Transverse colon (tissue), 4 donors: Measurements from ENCODE around the gene CACNG6. TPM values are rescaled to one million over a fixed set of nuclear protein-coding genes. Genes with fewer than 3 reads are reported as not detected.
"Not testable (repeated sequence)": the region's sequence is repeated elsewhere in the genome, so short reads cannot be mapped to it uniquely, and the experiment has no call there.

ENCODE experiments used
- DNase-seq: peaks from one replicate; pipeline ENCODE4 v3.0.0-alpha.2; 2019
- H3K27ac ChIP-seq, 4 donors: fragments of 200-600 bp; sonication (generic); 2 replicates each; pipeline ENCODE4 v1.5.1; 2016 to 2018; ENCODE audit warnings: inconsistent platforms in 4 of 4
- H3K27me3 ChIP-seq: fragments of 200-600 bp; sonication (generic); 2 replicates; pipeline ENCODE4 v1.5.1; 2017; ENCODE audit warnings: inconsistent platforms
- H3K36me3 ChIP-seq, 4 donors: fragments of 200-600 bp; sonication (generic); 2 replicates each; pipeline ENCODE4 v1.5.1; 2017 to 2019; ENCODE audit warnings: inconsistent platforms in 4 of 4
- H3K4me1 ChIP-seq, 4 donors: fragments of 200-600 bp; sonication (generic); 2 replicates each; pipeline ENCODE4 v1.5.1; 2017 to 2020; ENCODE audit warnings: inconsistent platforms in 4 of 4
- H3K4me3 ChIP-seq, 4 donors: fragments of 200-600 bp; sonication (generic); 1 replicate in 1 of 4; 2 replicates in 3 of 4; pipeline versions ENCODE4 v1.5.1 to v1.6.1; 2017 to 2019; ENCODE audit warnings: inconsistent platforms in 4 of 4
- H3K9me3 ChIP-seq, 2 donors: fragments of 200-600 bp; sonication (generic); 2 replicates each; pipeline ENCODE4 v1.5.1; 2017 to 2019; ENCODE audit warnings: inconsistent platforms in 2 of 2
- CTCF ChIP-seq, 5 experiments: fragments of 200-600 bp in 3 of 5; fragments of 450-650 bp in 2 of 5; sonication (generic) in 3 of 5; IDR thresholded peaks; 1 replicate in 2 of 5; 2 replicates in 3 of 5; pipeline ENCODE4 v1.5.1; 2016 to 2017; ENCODE audit warnings: antibody characterized with exemption in 5 of 5, inconsistent platforms in 3 of 5, mild to moderate bottlenecking in 2 of 5, moderate library complexity in 1 of 5
- EP300 ChIP-seq: sonication (generic); formaldehyde crosslinking; IDR thresholded peaks from one replicate; pipeline ENCODE4 v1.6.1; 2017; ENCODE audit warnings: antibody characterized with exemption, low read depth
- POLR2A ChIP-seq: fragments of 450-650 bp; IDR thresholded peaks from one replicate; pipeline ENCODE4 v1.6.1; 2016; ENCODE audit warnings: antibody characterized with exemption, mild to moderate bottlenecking, moderate library complexity
- POLR2AphosphoS5 ChIP-seq, 3 donors: sonication (generic); formaldehyde crosslinking; IDR thresholded peaks; one replicate each; pipeline ENCODE4 v1.6.1; 2016; ENCODE audit warnings: antibody characterized with exemption in 3 of 3
- WGBS, 2 donors: methylation state at CpG; one replicate each; pipeline ENCODE4 v1.1.5; 2018; ENCODE audit warnings: low coverage in 1 of 2; 5-methylcytosine and 5-hydroxymethylcytosine counted together
- in situ Hi-C, 4 donors: fragments of 200-750 bp; cut with MboI; loops; one replicate each; pipeline versions ENCODE4 v1.15.0 to v1.15.1; 2017; ENCODE audit warnings: low sequenced_read_pairs in 3 of 4, low pct_ligation_motif_present in 1 of 4, low pct_unique_long_range_greater_than_20kb in 1 of 4
- intact Hi-C: fragments of 100-400 bp; cut with DNase I; formaldehyde crosslinking; loops from one replicate; pipeline ENCODE4 v1.15.1; 2023; ENCODE audit warnings: low total_unique reads
- total RNA-seq, 4 donors: library from RNA; depleted of rRNA; stranded (reverse); fragments of >200 nt; gene quantifications; one replicate each; pipeline ENCODE4 v1.1.0, GENCODE V29; 2016

The CACNG6 gene
- total RNA-seq, 4 donors from 2014 or later, result not detected

- no peak for DNase-seq
- 67% methylated on average over 3 of the region's 3 CpGs; no CpG with 5 or more reads in 1 of the 2 donors for WGBS, 2 donors
- intact Hi-C loops (no loop called here), in situ Hi-C loops (loop anchor here (10.0 to 25.0 kb wide), 3 partner anchors 134 to 217 kb away; partner anchors contain the start of gene NLRP12 (in 2 of the 4))
- H3K4me1 ChIP-seq, result no peaks in the 10 kb centered on the region
- H3K4me3 ChIP-seq, result no peak overlapping the region
- peaks cover 32% of the 10 kb centered on the region for H3K27me3 ChIP-seq
- H3K36me3 ChIP-seq, result no peaks in the 10 kb centered on the region
- H3K9me3 ChIP-seq, result no peaks in the 10 kb centered on the region
- no peak overlapping the region for H3K27ac ChIP-seq
- TF ChIP-seq EP300 (no peak), POLR2AphosphoS5 (IDR thresholded peaks at IDR 0.05) (no peak), CTCF (IDR thresholded peaks at IDR 0.05) (no peak), POLR2A (no peak)
Measured at GRCh38 chr19:54029301-54029700, 37.9 kb downstream of the CACNG6 start.

- no peaks in the 10 kb centered on the region for H3K4me1 ChIP-seq
- 0 to 22% methylated on average over 2 to 9 of the region's 9 CpGs for WGBS, 2 donors
- peak; percentile 53 for DNase-seq
- no peak overlapping the region for H3K27ac ChIP-seq
- no peaks in the 10 kb centered on the region for H3K36me3 ChIP-seq
- intact Hi-C loops (no loop called here), in situ Hi-C loops (loop anchor here (10.0 to 25.0 kb wide), 3 partner anchors 135 to 218 kb away; partner anchors contain the start of gene NLRP12 (in 2 of the 4))
- TF ChIP-seq EP300 (no peak), CTCF (IDR thresholded peaks at IDR 0.05) (peak; percentile 21 to 66 (median 47))
- H3K9me3 ChIP-seq, result no peaks in the 10 kb centered on the region
- peaks cover 28% of the 10 kb centered on the region for H3K27me3 ChIP-seq
- no peak overlapping the region for H3K4me3 ChIP-seq
Measured at GRCh38 chr19:54029930-54030490, 38.6 kb downstream of the CACNG6 start.

DNA sequence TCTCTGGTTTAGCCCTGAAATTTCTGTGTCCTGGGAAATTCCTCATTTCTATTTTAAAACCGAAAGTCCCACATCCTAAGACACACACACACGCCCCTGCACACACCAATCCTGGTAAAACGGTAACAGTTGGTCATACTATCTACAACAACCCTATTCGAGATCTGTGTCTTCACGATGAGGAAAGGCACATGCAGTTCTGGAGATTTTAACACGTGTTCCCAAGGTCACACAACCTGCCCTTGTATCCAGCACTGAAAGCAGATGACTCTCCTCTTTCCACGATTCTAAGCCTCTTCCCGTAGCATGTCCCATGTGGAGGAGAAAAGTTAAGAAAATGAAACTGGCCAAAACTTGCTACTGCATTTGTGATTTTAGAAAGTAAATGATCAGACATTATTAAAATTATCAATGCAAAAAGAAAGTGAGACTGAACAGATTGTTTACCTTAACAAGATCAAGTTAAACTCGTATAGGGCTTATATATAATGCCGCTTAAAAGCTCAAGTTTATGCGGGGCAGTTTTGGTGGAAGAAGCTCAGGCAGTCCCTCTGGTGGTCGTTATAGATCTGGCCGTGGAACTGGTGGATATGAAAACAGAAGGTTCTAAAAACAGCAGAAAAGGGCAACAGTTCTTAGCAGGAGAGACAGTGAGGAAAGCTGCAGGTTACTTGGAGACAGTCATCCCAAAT, 39.6 kb downstream of the CACNG6 start:
- intact Hi-C loops, result no loop called here
- WGBS, 2 donors, result 33 to 35% methylated on average over 11 to 13 of the region's 13 CpGs
- Histone ChIP-seq H3K27ac (no peak overlapping the region), H3K36me3 (no peaks in the 10 kb centered on the region), H3K9me3 (no peaks in the 10 kb centered on the region), H3K4me1 (no peaks in the 10 kb centered on the region), H3K4me3 (no peak overlapping the region), H3K27me3 (peaks cover 23% of the 10 kb centered on the region)
- DNase-seq, result no peak
- TF ChIP-seq POLR2AphosphoS5 (IDR thresholded peaks at IDR 0.05) (no peak), EP300 (no peak), POLR2A (no peak), CTCF (IDR thresholded peaks at IDR 0.05) (no peak)
- in situ Hi-C loops, result loop anchor here in 2 of 4 donors (25.0 kb wide), 1 partner anchor 219 kb away; the partner anchor contains the start of gene NLRP12 (in 2 of the 2)

GRCh38 chr19:54035215-54036178, 44.1 kb downstream of the CACNG6 start:
- no peaks in the 10 kb centered on the region for H3K9me3 ChIP-seq
- TF ChIP-seq EP300, result no peak
- TF ChIP-seq POLR2AphosphoS5 (IDR thresholded peaks at IDR 0.05), result no peak
- no peak for TF ChIP-seq POLR2A
- no peak for TF ChIP-seq CTCF (IDR thresholded peaks at IDR 0.05)
- no peaks in the 10 kb centered on the region for H3K4me1 ChIP-seq
- DNase-seq, result no peak
- intact Hi-C loops, result no loop called here
- H3K36me3 ChIP-seq, result no peaks in the 10 kb centered on the region
- WGBS, 2 donors, result 45 to 54% methylated on average over 1 to 4 of the region's 4 CpGs
- in situ Hi-C loops, result loop anchor here in 2 of 4 donors (25.0 kb wide), 1 partner anchor 223 kb away; the partner anchor contains the start of gene NLRP12 (in 2 of the 2)
- H3K27ac ChIP-seq, result no peak overlapping the region
- H3K27me3 ChIP-seq, result peaks cover 14% of the 10 kb centered on the region
- no peak overlapping the region for H3K4me3 ChIP-seq

DNA sequence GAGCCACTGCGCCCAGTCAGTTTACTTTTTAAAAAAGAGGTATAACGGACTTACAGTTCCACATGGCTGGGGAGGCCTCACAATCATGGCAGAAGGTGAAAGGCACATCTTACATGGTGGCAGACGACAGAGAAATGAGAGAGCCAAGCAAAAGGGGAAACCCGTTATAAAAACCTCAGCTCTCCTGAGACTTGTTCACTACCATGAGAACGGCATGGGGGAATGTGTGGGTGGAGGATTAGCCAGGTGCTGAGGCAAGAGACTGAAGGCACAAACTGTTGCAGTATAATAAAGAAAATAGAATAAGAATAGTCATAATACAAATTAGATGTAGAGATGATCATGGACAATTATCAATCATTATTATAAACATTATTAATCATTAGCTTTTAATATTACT, 45.1 kb downstream of the CACNG6 start:
- H3K4me1 ChIP-seq, H3K27me3 ChIP-seq, intact Hi-C loops, H3K4me3 ChIP-seq, DNase-seq, H3K9me3 ChIP-seq, H3K27ac ChIP-seq, H3K36me3 ChIP-seq: not testable (repeated sequence)
- in situ Hi-C loops, result loop anchor here in 2 of 4 donors (25.0 kb wide), 1 partner anchor 224 kb away; the partner anchor contains the start of gene NLRP12 (in 2 of the 2)
- WGBS, 2 donors, result 71 to 88% methylated on average over 5 of the region's 5 CpGs
